CD14-positive monocyte (primary cell): ENCODE data around the gene DENND6A. TPM values are rescaled to one million over a fixed set of nuclear protein-coding genes. Genes with fewer than 3 reads are reported as not detected.
A peak's percentile ranks its signal among the peaks of the same experiment; 100 is the strongest.
"Not testable (repeated sequence)": the region's sequence is repeated elsewhere in the genome, so short reads cannot be mapped to it uniquely, and the experiment has no call there.

Experiments used
- DNase-seq, 3 donors: peaks; one replicate each; pipeline ENCODE4 v3.0.0-alpha.2; 2011 to 2022
- H2AFZ ChIP-seq: 2 replicates; pipeline ENCODE4 v1.6.0; 2012; ENCODE audit warnings: mild to moderate bottlenecking, low read depth, low read length, inconsistent platforms; ENCODE audit not compliant: insufficient read depth, poor library complexity, severe bottlenecking
- H3K27ac ChIP-seq, 2 donors: 1 replicate in 1 of 2; 2 replicates in 1 of 2; pipeline ENCODE4 v1.5.1; 2012 to 2013; ENCODE audit warnings: low read length in 2 of 2, control low read depth in 1 of 2, inconsistent platforms in 1 of 2, low read depth in 1 of 2, mild to moderate bottlenecking in 1 of 2
- H3K27me3 ChIP-seq, 2 donors: one replicate each; pipeline versions ENCODE4 v1.6.0 to v1.6.1; 2011 to 2013; ENCODE audit warnings: low read length in 2 of 2; ENCODE audit not compliant: control insufficient read depth in 2 of 2, insufficient read depth in 2 of 2
- H3K36me3 ChIP-seq, 2 donors: replicated peaks in 1 of 2; 1 replicate in 1 of 2; 2 replicates in 1 of 2; pipeline versions ENCODE4 v1.5.1 to v1.6.1; 2012 to 2013; ENCODE audit warnings: low read length in 2 of 2, control low read depth in 1 of 2, inconsistent platforms in 1 of 2, mild to moderate bottlenecking in 1 of 2; ENCODE audit not compliant: insufficient read depth in 2 of 2, control insufficient read depth in 1 of 2
- H3K4me1 ChIP-seq, 2 donors: 1 replicate in 1 of 2; 2 replicates in 1 of 2; pipeline versions ENCODE4 v1.5.1 to v1.6.1; 2012 to 2013; ENCODE audit warnings: low read length in 2 of 2, control low read depth in 1 of 2, inconsistent platforms in 1 of 2, mild to moderate bottlenecking in 1 of 2, moderate library complexity in 1 of 2; ENCODE audit not compliant: insufficient read depth in 2 of 2, control insufficient read depth in 1 of 2
- H3K4me2 ChIP-seq: replicated peaks from 2 replicates; pipeline ENCODE3; 2012; ENCODE audit warnings: low read length, moderate library complexity, mild to moderate bottlenecking; ENCODE audit not compliant: poor library complexity, severe bottlenecking; ENCODE audit errors: extremely low read depth
- H3K4me3 ChIP-seq, 3 experiments: fragments of 200-600 bp in 1 of 3; sonication (generic) in 1 of 3; replicated peaks in 1 of 3; 1 replicate in 2 of 3; 2 replicates in 1 of 3; pipeline ENCODE4 v1.5.1; 2011 to 2013; ENCODE audit warnings: low read length in 3 of 3, mild to moderate bottlenecking in 3 of 3, control low read depth in 2 of 3, low read depth in 2 of 3, inconsistent platforms in 1 of 3, moderate library complexity in 1 of 3
- H3K79me2 ChIP-seq: 2 replicates; pipeline ENCODE4 v1.6.0; 2012; ENCODE audit warnings: mild to moderate bottlenecking, control low read depth, inconsistent platforms, low read length, moderate library complexity; ENCODE audit not compliant: insufficient read depth
- H3K9ac ChIP-seq: 2 replicates; pipeline ENCODE4 v1.6.0; 2017; ENCODE audit warnings: low read length, mild to moderate bottlenecking; ENCODE audit not compliant: insufficient read depth, poor library complexity, severe bottlenecking
- H3K9me3 ChIP-seq, 2 donors: replicated peaks in 1 of 2; 1 replicate in 1 of 2; 2 replicates in 1 of 2; pipeline versions ENCODE4 v1.5.1 to v1.6.1; 2012 to 2013; ENCODE audit warnings: low read length in 2 of 2, control low read depth in 1 of 2; ENCODE audit not compliant: control insufficient read depth in 1 of 2, insufficient read depth in 1 of 2
- H4K20me1 ChIP-seq: 2 replicates; pipeline ENCODE4 v1.6.0; 2012; ENCODE audit warnings: mild to moderate bottlenecking, low read length, control low read depth, moderate library complexity; ENCODE audit not compliant: insufficient read depth
- H3K27ac Mint-ChIP-seq, 7 donors: one replicate each; pipeline ENCODE4 v1.8.0; 2020; ENCODE audit warnings: mild to moderate bottlenecking in 7 of 7, mixed read lengths in 7 of 7, moderate library complexity in 6 of 7, inconsistent platforms in 2 of 7
- H3K27me3 Mint-ChIP-seq, 3 donors: one replicate each; pipeline ENCODE4 v1.8.0; 2021 to 2022; ENCODE audit warnings: low read depth in 3 of 3, mild to moderate bottlenecking in 3 of 3, mixed read lengths in 3 of 3, moderate library complexity in 3 of 3, inconsistent platforms in 1 of 3
- H3K36me3 Mint-ChIP-seq, 2 donors: one replicate each; pipeline ENCODE4 v1.8.0; 2020; ENCODE audit warnings: mixed read lengths in 2 of 2, inconsistent platforms in 1 of 2, mild to moderate bottlenecking in 1 of 2
- H3K4me1 Mint-ChIP-seq: one replicate; pipeline ENCODE4 v1.8.0; 2020; ENCODE audit warnings: mild to moderate bottlenecking, mixed read lengths
- H3K4me3 Mint-ChIP-seq, 2 donors: one replicate each; pipeline ENCODE4 v1.8.0; 2020; ENCODE audit warnings: mild to moderate bottlenecking in 2 of 2, mixed read lengths in 2 of 2, moderate library complexity in 1 of 2
- H3K9me3 Mint-ChIP-seq, 7 donors: one replicate each; pipeline ENCODE4 v1.8.0; 2020 to 2022; ENCODE audit warnings: mixed read lengths in 7 of 7, mild to moderate bottlenecking in 6 of 7, moderate library complexity in 6 of 7, inconsistent platforms in 2 of 7
- CTCF ChIP-seq: fragments of 200-600 bp; IDR thresholded peaks from one replicate; pipeline ENCODE4 v1.8.0; 2022; ENCODE audit warnings: antibody characterized with exemption, mild to moderate bottlenecking
- WGBS: methylation state at CpG from one replicate; pipeline ENCODE4 v1.1.5; 2013; ENCODE audit warnings: missing lambda C conversion rate; ENCODE audit not compliant: insufficient coverage; 5-methylcytosine and 5-hydroxymethylcytosine counted together
- intact Hi-C, 2 donors: fragments of 100-400 bp; cut with micrococcal nuclease; formaldehyde crosslinking; loops; one replicate each; pipeline versions ENCODE4 v1.15.0 to v1.15.1; 2023
- polyA plus RNA-seq, 3 donors: library from polyadenylated mRNA; depleted of rRNA in 1 of 3; unstranded in 2 of 3; stranded (reverse) in 1 of 3; fragments of 300-500 nt in 2 of 3; fragments of >200 nt in 1 of 3; fragmentation: Illumina TruSeq in 2 of 3; gene quantifications; 1 replicate in 2 of 3; 2 replicates in 1 of 3; pipeline ENCODE4 v1.2.3, GENCODE V29; 2012 to 2021

The DENND6A gene
- polyA plus RNA-seq, 3 donors, result 10.8 to 20.8 (median 15.4) TPM

- Mint-ChIP-seq H3K27ac (peak overlapping the region; percentile 42 to 99 (median 91)), H3K4me3 (no peak overlapping the region), H3K4me1 (peaks cover 27% of the 10 kb centered on the region), H3K27me3 (no peaks in the 10 kb centered on the region), H3K9me3 (no peaks in the 10 kb centered on the region), H3K36me3 (peaks cover 0 to 3% of the 10 kb centered on the region in 2 donors)
- H3K4me3 ChIP-seq, result no peak overlapping the region
- DNase-seq, result no peak
- H3K27ac ChIP-seq, result peak overlapping the region in 1 of 2 donors; percentile 91
- H3K79me2 ChIP-seq, result peaks cover 32% of the 10 kb centered on the region
- no peak overlapping the region for H3K9ac ChIP-seq
- no peaks in the 10 kb centered on the region for H3K27me3 ChIP-seq
- WGBS, result 99% methylated on average over 12 of the region's 13 CpGs
- no peak overlapping the region for H3K4me2 ChIP-seq
- H3K36me3 ChIP-seq, result no peaks in the 10 kb centered on the region
- TF ChIP-seq CTCF, result no peak
- peaks cover 14% of the 10 kb centered on the region for H4K20me1 ChIP-seq
- peak overlapping the region; percentile 68 for H2AFZ ChIP-seq
- H3K9me3 ChIP-seq, result no peaks in the 10 kb centered on the region
- intact Hi-C loops, result loop anchor here (5.0 to 10.0 kb wide), 2 partner anchors 63 to 99 kb away; partner anchors contain the start of genes SLMAP (in 2 of the 2) and ARF4 (in 1 of the 2)
- peaks cover 22 to 39% of the 10 kb centered on the region in 2 donors for H3K4me1 ChIP-seq
Measured at GRCh38 chr3:57694146-57694545, 1.3 kb upstream of the DENND6A start.

- Histone ChIP-seq H3K9ac (peak overlapping the region; percentile 93), H3K4me2 (peak overlapping the region; percentile 74), H2AFZ (peak overlapping the region; percentile 68), H4K20me1 (peaks cover 33% of the 10 kb centered on the region), H3K27ac (peak overlapping the region; percentile 89 to 91), H3K36me3 (peaks cover 0 to 11% of the 10 kb centered on the region in 2 donors), H3K4me3 (peak overlapping the region; percentile 59 to 90 (median 87)), H3K4me1 (peaks cover 22 to 45% of the 10 kb centered on the region in 2 donors), H3K79me2 (peaks cover 52% of the 10 kb centered on the region)
- H3K27ac Mint-ChIP-seq, result peak overlapping the region; percentile 92 to 99 (median 97)
- peak in 2 of 3 donors; percentile 86 to 88 for DNase-seq
- not testable (repeated sequence) for H3K36me3 Mint-ChIP-seq, H3K9me3 Mint-ChIP-seq, H3K27me3 Mint-ChIP-seq, H3K9me3 ChIP-seq, H3K27me3 ChIP-seq
- WGBS, result 0% methylated on average over 3 of the region's 9 CpGs
- intact Hi-C loops, result loop anchor here (2.0 to 10.0 kb wide), 3 partner anchors 65 to 97 kb away; partner anchors contain the start of genes ARF4 (in 2 of the 2) and SLMAP (in 2 of the 2)
- H3K4me3 Mint-ChIP-seq, result peak overlapping the region; percentile 88 to 90
- peaks cover 34% of the 10 kb centered on the region for H3K4me1 Mint-ChIP-seq
Measured at GRCh38 chr3:57692133-57692395, 813 bp downstream of the DENND6A start.
